T-helper 9 cell (primary cell): Measurements from ENCODE around the gene RIBC2.
"Not testable (repeated sequence)": the region's sequence is repeated elsewhere in the genome, so short reads cannot be mapped to it uniquely, and the experiment has no call there.

ENCODE experiments used
- DNase-seq: peaks from one replicate; pipeline ENCODE4 v3.0.0-alpha.2; 2020

The RIBC2 gene

DNA sequence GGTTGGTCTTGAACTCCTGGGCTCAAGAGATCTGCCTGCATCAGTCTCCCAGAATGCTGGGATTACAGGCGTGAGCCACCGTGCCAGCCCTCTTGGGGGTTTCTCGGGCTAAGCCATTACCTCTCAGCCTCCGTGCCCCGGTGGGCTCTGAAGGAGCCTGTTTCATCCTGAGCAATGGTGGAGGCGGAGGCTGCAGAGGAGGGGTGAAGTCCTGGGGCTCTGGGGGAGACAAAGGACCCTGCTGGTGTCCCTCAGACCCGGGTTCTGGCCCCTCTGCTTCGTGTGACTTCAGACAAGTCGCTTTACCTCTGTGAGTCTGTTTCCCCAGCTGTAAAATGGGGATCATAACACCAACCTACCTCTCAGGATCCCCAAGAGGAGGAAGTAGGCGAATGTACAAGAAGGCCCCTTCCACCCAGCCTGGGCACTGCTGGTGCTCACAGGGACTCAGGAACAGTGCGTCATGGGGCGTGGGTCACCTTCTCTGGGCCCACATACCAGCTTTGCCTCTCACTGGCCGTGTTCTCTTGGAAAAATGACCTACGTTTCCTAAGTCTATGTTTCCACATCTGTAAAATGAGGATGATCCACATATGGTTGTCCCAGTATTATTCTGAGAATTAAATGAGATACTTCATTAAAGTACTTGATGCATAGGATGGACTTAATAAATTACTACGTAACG lies 36.8 kb downstream of the RIBC2 start:
- DNase-seq = no peak

DNA sequence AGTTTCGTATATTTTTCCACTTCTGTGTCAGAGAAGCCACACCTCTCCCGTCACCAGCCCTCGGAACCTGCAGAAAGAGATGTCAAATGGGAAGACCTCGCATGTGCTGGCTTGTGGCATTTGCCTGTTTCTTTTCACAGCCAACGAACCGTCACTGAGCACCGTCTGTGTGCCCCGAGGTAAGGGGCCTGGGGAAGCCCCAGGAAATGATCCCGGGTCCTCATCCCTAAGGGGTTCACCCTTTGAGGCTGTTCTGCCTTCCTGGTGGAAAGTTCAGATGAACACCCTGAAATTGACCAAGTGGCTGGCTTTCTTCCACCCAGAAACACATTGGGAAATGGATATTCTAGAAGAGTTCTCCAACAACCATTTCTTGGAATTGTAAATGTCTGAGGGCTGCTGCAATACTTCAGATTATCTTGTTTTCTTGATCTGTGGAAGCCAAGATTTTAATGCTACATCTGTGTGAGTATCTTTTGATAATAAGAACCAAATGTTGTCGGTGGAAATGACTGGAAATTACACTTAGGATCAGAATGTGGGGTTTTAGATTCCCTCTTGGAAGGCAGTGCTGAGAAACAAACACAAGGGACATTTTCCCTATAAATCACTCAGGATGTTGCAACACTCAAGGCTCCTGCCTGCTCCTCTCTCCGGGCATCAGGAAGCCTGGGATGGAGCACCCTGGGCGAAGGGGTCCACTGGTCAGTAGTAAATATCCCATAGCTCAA lies 37.6 kb downstream of the RIBC2 start:
- DNase-seq = no peak

DNA sequence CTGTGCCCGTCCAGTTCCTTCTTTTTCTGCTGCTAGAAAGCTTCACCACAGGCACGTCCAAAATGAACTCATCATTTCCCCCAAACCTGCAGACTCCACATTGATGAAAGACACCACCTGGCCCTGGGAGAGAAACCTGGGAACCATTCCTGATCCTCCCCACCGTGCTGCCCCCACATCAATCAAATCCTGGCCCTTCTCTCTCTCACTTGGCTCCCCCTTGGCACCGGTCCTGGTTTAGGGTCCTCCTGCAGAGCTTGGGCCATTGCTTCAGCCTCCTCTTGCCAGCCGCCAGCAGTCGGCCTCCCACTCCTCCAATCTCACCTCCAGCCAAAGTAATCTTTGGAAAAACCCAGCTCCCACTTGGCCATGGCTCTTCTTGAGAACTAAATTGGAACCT lies 38.5 kb downstream of the RIBC2 start:
- DNase-seq = no peak

DNA sequence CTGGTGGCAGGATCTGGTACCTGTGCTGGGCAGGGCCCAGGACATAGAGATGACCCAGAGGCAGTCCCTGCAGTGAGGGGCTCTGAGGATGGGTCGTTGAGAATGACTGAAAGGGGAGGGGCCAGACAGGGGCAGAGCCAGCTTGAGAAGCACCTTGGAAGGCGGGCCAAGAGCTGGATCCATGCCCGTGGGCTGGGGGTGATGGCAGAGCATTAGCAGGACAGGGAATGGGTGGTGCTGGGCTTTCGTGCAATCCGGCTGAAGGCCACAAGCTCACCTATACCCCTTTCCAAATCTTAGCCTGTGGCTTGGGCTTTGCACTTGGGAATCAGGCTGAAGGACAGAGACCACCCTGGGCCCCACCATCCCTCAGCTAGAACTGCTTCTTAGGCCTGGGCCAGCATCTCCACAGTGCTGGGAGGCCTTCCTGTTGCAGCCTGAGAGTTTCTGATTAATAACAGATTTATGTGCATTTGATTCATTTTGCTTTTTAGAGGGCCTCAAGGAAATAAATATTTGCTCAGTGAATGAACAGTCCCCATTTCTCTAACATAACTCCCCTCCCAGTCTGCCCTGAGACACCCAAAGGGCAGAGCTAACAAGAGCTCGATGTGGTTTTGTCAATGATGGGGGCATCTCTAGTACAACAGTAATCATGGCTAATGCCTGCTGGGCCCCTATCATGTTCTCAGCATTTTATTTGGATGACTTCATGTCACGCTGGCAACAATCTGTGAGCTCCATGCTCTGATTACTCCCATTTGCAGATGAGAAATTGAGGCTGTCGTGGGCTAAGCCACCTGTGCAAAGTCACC lies 39.3 kb downstream of the RIBC2 start:
- no peak for DNase-seq

DNA sequence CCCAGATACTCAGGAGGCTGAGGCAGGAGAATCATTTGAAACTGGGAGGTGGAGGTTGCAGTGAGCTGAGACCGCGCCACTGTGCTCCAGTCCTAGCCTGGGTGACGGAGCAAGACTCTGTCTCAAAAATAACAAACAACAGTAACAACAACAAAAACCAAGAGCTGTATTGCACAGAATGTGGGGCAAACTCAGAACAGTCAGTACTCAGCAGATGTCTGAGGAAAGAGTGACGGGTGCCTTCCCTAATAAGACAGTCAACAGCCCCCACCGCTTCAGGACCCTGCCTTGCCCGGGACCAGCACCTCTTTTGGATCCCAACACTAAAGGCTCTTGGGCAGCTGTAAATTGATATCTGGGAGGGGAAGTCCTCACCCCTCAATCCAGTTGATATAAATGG lies 40.3 kb downstream of the RIBC2 start:
- DNase-seq = no peak

DNA sequence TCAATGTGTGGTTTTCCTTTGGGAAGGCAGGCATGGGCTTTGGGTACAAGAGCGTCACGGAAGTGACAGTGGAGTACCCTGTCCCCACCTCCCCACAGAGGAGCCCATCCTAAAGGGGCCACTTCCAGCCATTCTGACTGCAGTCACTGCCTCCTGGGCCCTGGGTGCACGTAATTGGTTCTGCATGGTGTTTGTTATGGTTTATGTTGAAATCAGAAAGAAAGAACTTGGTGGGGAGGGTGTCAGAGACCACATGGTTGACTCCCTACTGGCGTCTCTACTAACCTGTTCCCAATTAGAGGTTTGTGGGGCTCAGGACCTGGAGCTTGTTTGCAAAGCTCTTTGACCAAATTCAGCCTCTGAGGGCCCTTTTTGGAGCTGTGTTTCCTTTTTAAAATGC lies 40.8 kb downstream of the RIBC2 start:
- no peak for DNase-seq

DNA sequence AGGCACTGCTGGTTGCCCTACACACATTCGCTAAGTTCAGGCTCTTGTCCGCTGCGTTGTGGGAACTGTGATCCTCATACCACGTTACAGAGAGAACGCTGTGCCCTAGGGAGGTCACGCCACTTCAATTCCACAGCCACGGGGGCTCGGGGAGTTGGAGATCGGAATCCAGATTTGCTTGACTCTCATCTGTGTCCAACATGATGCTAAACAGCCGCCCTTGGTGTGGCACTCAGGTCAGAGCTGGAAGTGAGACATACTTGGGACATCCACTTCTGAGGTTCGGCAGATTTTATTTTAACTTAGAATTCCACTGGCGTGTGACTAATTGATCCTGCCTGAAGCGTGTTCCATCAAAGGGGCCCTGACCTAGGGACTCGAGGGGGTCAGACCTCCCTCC lies 41.7 kb downstream of the RIBC2 start:
- DNase-seq = no peak

DNA sequence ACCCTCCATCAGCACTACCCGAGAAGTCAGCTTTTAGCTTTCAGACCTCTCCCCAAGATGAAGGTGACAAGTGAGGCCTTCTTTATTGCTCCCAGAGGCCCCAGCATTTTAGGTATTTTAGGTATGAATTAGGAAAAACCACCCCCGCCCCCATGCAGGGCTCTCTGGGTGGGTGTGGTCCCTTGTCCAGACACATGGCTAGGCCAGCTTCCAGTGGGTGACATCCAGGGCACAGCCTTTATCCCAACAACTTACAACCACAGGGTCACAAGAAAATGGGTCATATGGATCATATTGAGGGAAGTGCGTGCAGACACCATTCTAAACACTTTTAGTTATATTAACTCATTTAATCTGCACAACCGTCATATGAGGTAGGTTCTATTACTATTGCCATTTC lies 42.1 kb downstream of the RIBC2 start:
- no peak for DNase-seq

DNA sequence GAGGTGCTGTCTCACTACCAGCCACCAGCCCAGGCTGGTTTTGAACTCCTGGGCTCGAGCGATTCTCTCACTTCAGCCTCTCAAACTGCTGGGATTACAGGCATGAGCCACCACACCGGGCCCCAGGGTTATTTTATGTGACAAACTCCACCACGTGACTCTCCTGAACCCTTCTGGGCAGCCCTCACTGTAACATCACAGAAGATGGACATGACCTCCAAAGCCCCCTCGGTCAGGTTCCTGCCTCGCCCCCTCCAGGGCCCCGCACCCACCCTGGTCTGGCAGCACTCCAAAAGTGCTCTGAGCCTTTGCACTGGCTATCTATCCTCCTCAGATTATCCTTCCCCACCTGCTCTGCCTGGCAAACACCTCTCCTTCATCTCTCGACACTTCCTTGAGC lies 43.3 kb downstream of the RIBC2 start:
- no peak for DNase-seq

DNA sequence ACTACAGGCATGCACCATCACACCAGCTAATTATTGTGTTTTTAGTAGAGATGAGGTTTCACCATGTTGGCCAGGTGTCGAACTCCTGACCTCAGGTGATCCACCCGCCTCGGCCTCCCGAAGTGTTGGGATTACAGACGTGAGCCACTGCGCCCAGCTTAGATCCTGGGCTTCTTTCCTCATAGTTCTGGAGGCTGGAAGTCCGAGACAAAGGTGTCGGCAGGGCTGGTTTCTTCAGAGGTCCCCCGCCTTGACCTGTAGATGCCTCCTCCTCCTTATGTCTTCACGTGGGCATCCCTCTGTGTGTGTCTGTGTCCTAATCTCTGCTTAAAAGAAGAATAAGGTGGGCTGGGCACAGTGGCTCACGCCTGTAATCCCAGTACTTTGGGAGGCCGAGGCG lies 45.0 kb downstream of the RIBC2 start:
- no peak for DNase-seq

DNA sequence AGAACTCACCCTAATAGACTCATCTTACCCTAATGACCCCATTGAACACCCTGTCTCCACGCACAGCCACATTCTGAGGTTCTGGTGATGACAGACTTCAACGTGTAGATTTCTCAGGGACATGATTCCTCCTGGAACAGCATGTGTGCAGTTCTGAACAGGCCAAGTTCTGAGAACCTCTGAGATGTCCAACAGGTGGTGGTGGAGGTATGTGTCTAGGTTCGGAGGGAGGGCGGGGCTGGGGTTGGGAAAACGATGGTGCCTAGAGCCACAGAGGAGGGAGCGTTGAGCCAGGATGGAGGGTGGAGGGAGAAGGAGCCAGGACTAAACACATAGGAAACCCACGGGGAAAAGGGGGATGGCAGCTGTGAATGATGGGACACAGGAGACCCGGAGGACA lies 45.7 kb downstream of the RIBC2 start:
- no peak for DNase-seq

DNA sequence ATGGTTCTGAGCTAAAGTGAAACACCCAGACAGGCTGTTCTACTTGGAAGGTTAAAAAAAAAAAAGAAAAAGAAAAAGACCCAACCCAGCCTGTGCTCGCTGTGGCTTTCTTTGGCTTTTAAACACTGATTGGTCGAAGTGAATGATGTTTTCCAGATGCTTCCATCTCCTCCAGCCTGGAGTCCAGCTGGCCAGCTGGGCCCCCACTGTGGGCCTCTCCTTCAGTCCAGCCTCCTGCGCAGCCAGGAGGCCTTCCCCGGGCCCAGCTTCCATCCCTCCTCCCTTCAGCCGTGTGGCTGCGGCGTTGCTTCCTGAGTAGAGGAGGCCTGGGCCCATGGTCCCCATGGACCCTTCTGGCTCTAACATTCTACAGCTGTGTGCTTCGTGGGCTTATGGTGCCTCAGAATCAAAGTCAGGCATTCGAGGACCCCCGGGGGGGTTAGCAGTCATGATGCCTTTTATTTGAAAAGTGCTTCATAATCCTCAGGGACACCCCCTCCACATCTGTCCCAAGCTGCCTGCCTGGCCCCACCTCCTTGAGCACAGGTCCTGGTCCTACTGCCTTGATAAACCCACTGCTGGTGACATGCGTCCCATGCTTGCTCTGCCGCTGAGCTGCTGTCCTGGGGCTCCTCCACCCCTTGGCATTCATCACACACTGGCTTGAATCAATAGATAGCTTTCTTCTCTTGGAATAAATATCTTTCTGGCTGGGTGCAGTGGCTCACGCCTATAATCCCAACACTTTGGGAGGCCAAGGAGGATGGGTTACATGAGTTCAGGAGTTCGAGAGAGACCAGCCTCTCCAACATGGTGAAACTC lies 47.0 kb downstream of the RIBC2 start:
- DNase-seq = no peak

DNA sequence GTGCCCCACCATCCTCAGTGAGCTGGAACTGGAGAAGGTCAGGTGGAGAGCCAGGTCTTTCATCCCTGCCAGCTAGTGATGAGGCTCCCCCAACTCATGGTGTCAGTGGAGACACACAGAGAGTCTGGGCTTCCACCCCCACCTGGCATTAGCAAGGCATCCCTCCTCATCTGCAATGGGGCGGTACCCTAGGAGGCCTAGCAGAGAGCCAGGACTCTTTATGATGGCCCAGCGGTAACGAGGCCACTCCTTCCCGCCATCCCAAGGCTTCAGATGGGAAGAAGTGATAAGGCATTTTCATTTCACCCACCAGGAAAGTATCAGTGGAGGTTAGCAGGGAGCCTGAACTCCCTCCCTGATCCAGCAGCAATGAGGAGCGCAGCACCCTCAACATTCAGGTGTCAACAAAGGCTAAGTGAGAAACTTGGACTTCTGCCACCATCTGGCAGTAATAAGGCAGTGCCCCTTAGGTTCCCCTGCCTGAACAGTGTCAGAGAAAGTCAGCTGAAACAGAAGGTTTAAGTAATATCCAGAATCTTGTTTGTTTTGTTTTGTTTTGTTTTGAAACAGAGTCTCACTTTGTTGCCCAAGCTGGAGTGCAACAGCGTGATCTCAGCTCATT lies 48.7 kb downstream of the RIBC2 start:
- DNase-seq = no peak

DNA sequence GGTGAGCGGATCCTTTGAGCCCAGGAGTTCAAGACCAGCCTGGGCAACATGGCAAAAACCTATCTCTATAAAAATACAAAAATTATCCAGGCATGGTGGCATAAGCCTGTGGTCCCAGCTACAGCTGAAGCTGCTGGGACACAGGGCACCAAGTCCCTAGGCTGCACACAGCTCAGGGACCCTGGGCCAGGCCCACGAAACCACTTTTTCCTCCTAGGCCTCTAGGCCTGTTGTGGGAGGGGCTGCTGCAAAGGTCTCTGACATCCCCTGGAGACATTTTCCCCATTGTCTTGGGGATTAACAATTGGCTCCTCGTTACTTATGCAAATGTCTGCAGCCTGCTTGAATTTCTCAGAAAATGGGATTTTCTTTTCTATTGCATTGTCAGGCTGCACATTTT lies 50.2 kb downstream of the RIBC2 start:
- DNase-seq = not testable (repeated sequence)

DNA sequence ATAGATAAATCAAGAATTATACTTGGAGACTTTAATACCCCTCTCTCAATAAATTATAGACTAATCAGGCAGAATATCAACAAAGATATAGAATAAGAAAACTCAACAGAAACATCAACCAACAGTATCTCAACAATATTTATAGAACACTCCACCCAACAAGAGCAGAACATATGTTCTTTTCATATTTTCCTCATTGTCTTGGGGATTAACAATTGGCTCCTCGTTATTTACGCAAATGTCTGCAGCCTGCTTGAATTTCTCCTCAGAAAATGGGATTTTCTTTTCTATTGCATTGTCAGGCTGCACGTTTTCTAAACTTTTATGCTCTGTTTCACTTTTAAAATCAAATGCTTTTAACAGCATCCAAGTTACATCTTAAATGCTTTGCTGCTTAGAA lies 52.1 kb downstream of the RIBC2 start:
- no peak for DNase-seq

DNA sequence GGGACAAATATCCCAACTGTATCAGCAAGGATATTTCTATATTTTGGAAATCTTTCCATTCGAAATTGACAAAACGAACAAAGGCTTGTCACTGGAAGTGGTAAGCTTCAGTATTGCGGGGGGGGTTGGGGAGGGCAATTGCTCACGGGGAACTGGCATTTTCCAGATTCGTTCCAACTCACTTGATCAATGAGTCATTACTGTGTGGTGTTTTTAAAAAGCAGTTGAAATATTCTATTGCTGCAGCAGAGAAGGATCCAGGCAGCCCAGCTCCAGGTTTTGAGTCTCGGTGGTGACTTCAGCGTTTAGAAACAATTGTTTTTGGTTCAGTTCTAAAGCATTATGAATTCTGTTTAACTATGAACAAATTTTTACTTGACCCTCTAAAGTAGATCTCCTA lies 55.4 kb downstream of the RIBC2 start:
- DNase-seq = no peak

DNA sequence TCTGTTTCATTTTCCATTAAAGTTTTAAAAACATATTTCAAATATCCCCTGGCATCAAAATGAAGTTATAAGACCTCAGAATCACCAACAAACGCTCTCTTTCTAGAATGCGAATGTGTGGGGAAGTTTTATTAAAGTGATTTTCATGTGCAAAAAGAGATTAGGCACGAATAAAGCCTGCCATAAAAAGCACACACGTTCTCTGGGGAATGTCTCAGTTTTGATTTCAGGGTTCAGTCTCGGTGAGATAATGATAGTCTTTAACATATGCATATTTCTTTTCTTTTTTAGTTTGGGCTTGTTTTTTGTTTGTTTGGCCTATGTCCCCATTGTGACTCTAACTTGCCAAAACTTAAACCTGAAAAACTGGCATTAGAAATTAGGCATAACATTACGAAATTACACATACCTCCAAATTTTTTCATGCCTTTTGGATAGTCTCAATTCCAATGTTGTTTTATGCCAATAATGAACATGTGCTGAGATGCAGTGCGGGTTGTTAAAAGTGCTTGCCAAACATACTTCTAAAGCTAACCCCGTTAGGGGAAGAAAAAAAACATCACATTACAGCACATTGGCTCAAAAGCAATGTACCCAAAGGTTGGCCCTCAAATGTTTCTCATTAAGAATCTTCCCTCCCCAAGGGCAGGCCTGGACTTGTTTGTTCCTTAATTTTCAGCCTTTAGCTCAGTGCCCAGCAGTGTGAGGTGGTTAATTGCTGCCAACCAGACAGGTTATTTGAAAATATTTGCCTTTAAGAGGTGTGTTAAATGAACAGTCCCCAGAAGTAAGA lies 56.0 kb downstream of the RIBC2 start:
- no peak for DNase-seq

DNA sequence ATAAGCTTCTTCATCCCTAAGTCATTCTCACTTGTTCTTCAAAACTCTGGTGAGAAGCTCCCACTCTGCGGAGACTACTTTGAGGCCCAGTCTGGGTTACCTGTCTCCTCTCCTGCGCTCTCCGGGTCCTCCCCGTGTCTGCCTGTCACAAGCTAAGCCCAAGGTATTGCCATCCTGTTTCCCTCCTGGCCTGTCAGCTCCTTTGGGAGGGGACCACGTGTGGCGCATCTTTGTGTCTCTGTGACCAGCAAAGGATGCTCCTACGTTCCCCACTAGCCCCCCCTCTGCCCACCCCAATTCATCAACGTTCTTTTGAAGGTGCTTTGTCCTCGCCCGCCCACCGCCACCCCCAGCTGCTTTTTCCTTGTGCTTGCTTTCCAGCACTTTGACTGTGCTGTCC lies 57.4 kb downstream of the RIBC2 start:
- no peak for DNase-seq

DNA sequence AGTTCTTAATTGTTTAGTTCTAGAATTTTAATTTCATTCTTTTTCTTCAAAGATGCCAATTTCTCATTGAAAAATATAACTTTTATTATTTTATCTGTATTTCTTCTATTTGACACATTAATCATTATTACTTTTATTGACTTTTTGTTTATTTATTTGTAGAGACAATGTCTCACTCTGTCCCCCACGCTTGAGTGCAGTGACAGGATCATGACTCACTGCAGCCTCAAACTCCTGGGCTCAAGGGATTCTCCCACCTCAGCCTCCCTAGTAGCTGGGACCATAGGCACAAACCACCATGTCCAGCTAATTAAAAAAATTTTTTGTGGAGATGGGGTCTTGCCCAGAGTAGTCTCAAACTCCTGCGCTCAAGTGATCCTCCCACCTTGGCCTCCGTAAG lies 58.9 kb downstream of the RIBC2 start:
- no peak for DNase-seq

DNA sequence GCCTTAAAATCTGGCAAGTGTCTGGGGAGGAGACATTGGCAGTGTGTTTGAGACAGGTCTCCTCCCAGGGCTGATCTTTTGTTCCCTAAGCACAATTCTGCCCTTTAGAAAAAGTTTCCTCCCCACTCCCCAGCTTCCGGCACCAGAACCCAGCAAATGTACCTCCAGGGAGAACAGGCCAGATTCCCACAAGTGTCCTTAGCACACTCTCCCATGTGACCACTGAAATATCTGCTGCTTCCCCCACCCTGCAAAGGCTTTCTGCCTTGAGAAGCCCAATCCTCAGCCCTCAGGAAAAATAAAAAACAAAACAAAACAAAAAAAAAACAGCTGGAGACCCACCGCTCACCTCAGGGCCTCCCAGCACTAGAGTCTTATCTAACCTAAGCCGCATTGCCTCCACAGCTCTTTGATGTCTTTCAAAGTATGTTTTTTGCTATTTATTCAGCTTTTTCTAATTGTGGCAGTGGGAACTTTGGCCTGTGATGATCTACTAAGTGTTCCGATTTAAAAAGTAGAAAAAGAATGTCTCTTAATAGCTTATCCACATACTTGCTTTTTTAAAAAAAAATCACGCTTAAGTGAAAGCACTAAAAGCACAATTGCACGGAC lies 60.2 kb downstream of the RIBC2 start:
- no peak for DNase-seq

DNA sequence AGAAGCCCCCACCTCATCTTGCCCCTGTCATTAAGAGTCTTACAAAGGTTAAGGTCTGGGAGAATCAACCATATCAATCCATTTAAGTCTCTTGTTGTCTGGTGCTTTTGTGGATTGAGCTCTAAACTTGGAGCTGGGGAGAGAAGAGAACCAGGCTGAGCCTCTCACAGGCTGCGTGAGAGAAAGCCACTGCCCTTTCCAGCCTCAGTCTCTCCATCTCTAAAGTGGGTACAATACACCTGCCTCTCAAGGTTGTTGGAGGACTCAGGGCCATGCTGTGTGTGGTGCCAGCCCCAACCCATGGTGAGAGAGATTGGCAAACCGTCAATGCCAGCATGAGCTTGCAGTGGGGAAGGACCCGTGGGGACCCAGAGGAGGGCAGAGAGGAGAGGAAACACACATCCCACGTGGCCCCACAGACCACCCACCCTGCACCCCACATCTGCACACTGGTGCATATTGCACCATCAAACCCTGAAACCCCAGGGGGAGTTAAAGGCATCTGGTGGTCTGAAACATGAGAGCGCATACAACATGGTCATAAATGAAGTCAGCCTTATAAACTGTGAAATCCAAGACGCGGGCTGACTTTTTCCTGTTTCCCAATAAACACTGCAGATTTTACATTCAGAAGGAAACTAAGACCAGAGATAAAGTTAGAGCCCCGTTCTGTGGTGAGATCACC lies 61.7 kb downstream of the RIBC2 start:
- no peak for DNase-seq
